HG03045 (cell line): ENCODE measurements around the gene ROR2.

Experiments used
- ATAC-seq: cut with Tn5 transposase; IDR thresholded peaks from one replicate; pipeline ENCODE4 v1.9.1; 2021; ENCODE audit warnings: mild to moderate bottlenecking, moderate library complexity; ENCODE audit not compliant: unreplicated experiment

Gene ROR2

DNA sequence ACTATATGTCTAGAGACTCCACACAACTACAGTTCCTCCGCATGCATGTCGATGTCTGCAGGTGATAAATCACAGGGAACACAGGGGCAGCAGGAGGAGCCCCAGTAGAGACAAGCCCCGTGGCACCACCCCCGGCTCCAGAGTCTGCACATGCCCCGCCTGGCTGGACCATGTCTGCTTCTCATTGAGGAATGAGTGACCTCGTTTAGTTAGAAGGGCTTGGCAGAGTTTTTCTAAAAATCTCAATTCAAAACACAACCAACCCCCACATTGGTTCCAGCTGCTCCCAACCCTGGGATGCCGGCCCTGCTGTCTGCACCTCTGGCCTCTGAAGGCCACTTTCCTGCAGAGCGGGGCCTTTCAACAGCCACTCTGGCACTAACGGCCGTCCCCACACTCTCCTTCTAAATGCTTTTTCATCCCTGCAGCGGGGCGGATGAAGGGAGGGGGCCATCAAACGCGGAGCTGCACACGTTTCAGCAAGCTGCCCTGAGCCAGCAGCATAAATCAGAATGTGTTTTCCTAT lies 106.3 kb downstream of the ROR2 start:
- no peak for ATAC-seq

- ATAC-seq, result no peak
Observed at GRCh38 chr9:91843093-91843492, 106.9 kb downstream of the ROR2 start.

DNA sequence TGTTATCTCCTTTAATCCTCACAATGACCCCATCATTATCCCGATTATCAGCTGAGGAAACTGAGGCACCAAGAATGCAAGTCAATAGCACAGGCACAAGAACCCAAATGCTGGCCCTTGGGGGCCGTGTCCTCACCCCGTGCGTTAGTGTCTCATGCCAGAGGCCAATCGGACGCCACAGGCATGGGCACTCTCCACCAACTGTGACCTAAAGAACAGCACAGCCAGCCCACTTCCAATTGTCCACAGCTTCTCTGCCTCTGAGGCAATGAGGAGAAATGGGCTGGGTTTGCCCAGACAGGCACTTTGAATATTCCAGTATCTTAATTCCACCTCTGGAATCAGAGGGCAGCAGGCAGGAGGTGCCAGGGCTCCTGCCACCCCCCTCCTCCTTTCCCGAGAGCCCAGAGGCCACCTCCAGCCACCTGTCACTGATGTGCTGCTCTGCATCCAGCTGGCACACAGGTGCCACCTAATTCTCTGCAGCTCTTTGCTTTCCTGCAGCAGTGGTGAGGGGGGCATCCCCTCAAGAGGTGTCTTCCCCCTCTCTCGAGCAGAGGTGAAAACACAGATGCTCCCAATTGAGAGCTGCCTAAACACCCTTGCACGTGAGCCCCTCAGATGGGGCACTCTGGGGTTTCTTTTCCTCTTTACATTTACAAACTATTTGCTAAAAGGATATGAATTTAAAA lies 107.5 kb downstream of the ROR2 start:
- no peak for ATAC-seq

GRCh38 chr9:91841591-91841990 lies 108.4 kb downstream of the ROR2 start:
- no peak for ATAC-seq

- ATAC-seq, result no peak
Observed at GRCh38 chr9:91840882-91841281, 109.1 kb downstream of the ROR2 start.

GRCh38 chr9:91840469-91840868 lies 109.6 kb downstream of the ROR2 start:
- no peak for ATAC-seq

DNA sequence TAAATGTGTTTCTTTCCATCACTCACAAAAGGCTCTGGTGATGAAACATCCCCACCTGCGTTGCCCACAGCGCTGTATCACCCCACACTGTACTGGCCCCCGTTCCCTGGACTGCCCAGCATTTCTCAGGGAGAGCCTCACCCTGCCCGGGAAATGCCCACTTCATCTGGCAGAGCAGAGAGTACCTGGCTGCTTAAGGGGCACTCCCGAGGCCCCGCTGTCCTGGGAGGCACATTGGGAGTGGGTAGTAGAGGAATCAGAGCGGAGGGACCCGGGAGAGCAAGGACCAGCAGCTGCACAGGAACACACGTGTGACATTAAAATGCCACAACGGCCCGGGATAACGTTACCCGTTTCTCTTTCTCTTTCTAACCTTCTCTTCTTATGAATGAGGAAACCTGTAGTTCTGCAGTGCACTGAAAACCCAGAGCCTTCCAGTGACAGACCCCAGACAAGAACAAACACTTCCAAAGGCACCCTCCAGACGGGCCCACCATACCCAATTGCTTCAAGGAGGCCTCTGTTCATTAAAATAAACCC lies 110.0 kb downstream of the ROR2 start:
- no peak for ATAC-seq

- ATAC-seq, result no peak
Observed at GRCh38 chr9:91837981-91838731, 111.9 kb downstream of the ROR2 start.

DNA sequence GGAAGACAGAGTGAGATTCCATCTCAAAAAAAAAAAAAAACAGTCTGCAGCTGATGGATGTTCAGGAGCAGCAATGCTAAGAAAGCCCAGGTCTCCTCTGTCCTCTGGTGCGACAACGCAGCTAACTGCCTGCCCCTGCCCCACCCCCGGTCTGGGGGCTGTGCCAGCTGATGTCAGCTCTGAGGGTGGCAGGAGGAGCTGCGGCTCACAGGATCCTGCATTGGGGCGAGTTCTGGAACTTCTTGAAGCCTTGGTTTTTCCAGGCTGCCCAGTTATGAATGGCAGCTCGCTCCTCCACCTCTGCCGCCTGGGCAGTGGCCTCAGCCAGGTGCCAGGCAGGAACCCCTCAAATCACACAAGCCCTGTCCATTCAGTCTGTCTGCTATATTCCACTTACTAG lies 113.5 kb downstream of the ROR2 start:
- ATAC-seq, result no peak

GRCh38 chr9:91835632-91836031 lies 114.4 kb downstream of the ROR2 start:
- ATAC-seq, result no peak

- ATAC-seq, result no peak
Observed at GRCh38 chr9:91835216-91835615, 114.8 kb downstream of the ROR2 start.

DNA sequence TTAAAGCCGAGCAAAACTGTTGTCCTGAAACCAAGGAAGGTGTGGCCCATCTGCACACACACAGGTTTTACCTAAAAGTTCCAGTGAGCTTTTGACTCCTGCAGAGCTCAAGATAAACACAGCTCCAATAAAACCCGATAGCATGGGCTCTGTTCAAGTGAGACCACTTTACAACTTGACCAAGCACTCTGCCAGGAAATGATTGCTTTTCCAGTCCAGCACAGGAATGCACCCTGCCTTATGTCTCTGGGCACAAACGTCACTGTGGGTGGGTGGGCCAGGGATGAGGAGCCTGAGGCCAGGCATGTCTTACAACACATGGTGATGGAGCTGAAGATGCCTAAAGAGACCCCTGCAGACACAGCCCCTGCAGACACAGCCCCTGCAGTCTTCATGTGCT lies 115.3 kb downstream of the ROR2 start:
- ATAC-seq, result no peak

DNA sequence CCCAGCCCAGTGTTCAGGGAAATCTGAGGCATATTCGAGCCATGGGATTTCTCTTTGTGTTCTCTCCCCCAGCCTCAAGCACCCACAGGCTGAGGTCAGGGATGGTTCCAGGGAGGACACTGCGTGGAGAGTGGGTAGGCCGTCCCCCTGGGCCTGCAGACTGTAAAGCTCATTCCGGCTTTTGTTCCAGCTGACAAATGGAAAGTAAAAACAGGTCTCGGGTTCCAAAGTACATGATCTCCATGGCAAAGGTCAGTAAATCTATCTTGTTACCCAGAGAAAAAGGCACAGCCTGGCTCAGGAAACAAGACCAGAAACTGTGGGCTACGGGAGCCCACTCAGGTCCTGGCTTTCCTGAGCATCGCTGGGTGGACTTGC lies 116.2 kb downstream of the ROR2 start:
- ATAC-seq, result no peak

GRCh38 chr9:91833096-91833877 lies 116.7 kb downstream of the ROR2 start:
- no peak for ATAC-seq

DNA sequence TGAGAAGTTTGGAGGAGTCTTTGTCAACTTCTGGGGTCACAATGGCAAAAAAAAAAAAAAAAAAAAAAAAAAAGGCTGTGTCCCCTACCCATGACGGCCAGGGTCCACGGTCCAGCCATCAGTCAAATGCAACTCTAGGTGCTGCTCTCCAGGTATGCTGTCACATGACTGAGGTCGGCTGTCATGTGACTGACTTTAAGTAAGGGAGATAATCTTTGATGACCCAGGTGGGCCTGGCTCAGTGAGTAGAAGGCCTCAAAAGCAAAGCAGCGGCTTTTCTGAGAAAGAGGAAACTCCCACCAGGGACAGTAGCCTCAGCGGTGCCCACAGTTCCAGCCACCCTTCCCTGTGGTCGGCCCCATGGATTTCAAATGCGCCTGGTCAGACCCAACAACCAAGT lies 117.7 kb downstream of the ROR2 start:
- ATAC-seq, result no peak

GRCh38 chr9:91825866-91826265 lies 124.2 kb downstream of the ROR2 start:
- no peak for ATAC-seq

DNA sequence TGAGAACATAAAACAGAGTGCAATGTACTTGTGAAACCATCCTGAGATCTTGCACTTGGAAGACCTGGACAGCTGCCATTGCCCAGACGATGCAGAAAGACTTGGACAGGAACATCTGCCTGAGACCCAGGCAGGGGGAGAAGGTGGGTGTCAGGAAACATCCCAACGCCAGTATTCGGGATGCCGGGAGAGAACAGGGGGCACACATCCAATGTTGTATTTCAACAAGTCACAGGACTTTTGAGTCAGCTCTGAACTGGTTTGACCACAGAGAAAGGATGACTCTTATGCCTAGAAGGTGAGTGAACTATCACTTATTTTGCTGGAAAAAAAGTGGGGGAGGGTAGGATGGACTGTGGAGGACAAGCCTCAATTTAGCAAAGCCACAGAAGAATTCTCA lies 124.6 kb downstream of the ROR2 start:
- no peak for ATAC-seq

GRCh38 chr9:91824601-91825305 lies 125.3 kb downstream of the ROR2 start:
- ATAC-seq, result no peak

- no peak for ATAC-seq
Observed at GRCh38 chr9:91824151-91824550, 125.9 kb downstream of the ROR2 start.

- no peak for ATAC-seq
Observed at GRCh38 chr9:91820949-91821880, 128.8 kb downstream of the ROR2 start.
